ENCODE data around the gene CCDC51. TPM values are rescaled to one million over a fixed set of nuclear protein-coding genes. Genes with fewer than 3 reads are reported as not detected.

Gene CCDC51
- total RNA-seq, 1 experiment from 2014 or later = 29.3 TPM

GRCh38 chr3:48411041-48411588 lies 28.8 kb downstream of the CCDC51 start:
- DNase-seq (ENCODE audit: low read depth, low spot score) = no peak
- H3K36me3 ChIP-seq (ENCODE audit: control insufficient read depth in 1 of 2, insufficient read depth in 2 of 2, low read length in 2 of 2) = peaks cover under 1 to 3% of the 10 kb centered on the region in 2 experiments; a peak in 2 of 4 replicates

More at GRCh38 chr3:48411041-48411588, 28.8 kb downstream of the CCDC51 start:
- H3K9me3 ChIP-seq (ENCODE audit: control insufficient read depth in 1 of 2, insufficient read depth in 1 of 2, low read depth in 1 of 2, low read length in 2 of 2) = no peaks in the 10 kb centered on the region
- H3K9me2 ChIP-seq (ENCODE audit: insufficient read depth) = no peaks in the 10 kb centered on the region
- no peak overlapping the region for H3K4me3 ChIP-seq (replicated peaks in 1 of 2; ENCODE audit: low read depth in 1 of 2, low read length in 2 of 2)
- H4K20me1 ChIP-seq (ENCODE audit: insufficient read depth) = no peaks in the 10 kb centered on the region
- no peak overlapping the region for H3K27ac ChIP-seq (ENCODE audit: low read depth, low read length)
- BruUV-seq (replicated peaks) = no TSS peak
- no peak overlapping the region for H3K4me2 ChIP-seq (ENCODE audit: low read length)
- no peak overlapping the region for H2AFZ ChIP-seq (ENCODE audit: low read depth, low read length, poor library complexity, severe bottlenecking)
- no peak overlapping the region for H3K9ac ChIP-seq (ENCODE audit: low read length)
- ATAC-seq = no peak
- H3K4me1 ChIP-seq (ENCODE audit: control insufficient read depth in 1 of 2, insufficient read depth in 2 of 2, low read length in 2 of 2) = no peaks in the 10 kb centered on the region
- intact Hi-C loops (cut with micrococcal nuclease) = no loop called here
- no peaks in the 10 kb centered on the region for H3K79me2 ChIP-seq (ENCODE audit: insufficient read depth, low read length)
- TF ChIP-seq EGR1 (IDR thresholded peaks at IDR 0.05; ENCODE audit: low read depth) (no peak), POLR2AphosphoS5 (IDR thresholded peaks at IDR 0.05; ENCODE audit: low read depth, low read length) (no peak), SP1 (IDR thresholded peaks at IDR 0.05; ENCODE audit: low read depth) (no peak), ELF1 (IDR thresholded peaks at IDR 0.05; ENCODE audit: borderline replicate concordance, low read depth) (no peak), SIN3A (IDR thresholded peaks at IDR 0.05; ENCODE audit: low read depth) (no peak), ZNF274 (IDR thresholded peaks at IDR 0.05; ENCODE audit: low read depth, low read length) (no peak), ZFX (IDR thresholded peaks at IDR 0.05) (no peak), CBX3 (IDR thresholded peaks at IDR 0.05; ENCODE audit: low read depth) (no peak), POLR2A (IDR thresholded peaks at IDR 0.05; ENCODE audit: borderline replicate concordance, extremely low read depth, insufficient read depth, insufficient read length) (no peak), CEBPB (IDR thresholded peaks at IDR 0.05; ENCODE audit: low read depth) (no peak), YY1 (IDR thresholded peaks at IDR 0.05; ENCODE audit: extremely low read depth, insufficient replicate concordance, low read depth, low read length) (no peak), FOSL1 (IDR thresholded peaks at IDR 0.05; ENCODE audit: low read depth) (no peak)
- TF ChIP-seq, protein P1, sequence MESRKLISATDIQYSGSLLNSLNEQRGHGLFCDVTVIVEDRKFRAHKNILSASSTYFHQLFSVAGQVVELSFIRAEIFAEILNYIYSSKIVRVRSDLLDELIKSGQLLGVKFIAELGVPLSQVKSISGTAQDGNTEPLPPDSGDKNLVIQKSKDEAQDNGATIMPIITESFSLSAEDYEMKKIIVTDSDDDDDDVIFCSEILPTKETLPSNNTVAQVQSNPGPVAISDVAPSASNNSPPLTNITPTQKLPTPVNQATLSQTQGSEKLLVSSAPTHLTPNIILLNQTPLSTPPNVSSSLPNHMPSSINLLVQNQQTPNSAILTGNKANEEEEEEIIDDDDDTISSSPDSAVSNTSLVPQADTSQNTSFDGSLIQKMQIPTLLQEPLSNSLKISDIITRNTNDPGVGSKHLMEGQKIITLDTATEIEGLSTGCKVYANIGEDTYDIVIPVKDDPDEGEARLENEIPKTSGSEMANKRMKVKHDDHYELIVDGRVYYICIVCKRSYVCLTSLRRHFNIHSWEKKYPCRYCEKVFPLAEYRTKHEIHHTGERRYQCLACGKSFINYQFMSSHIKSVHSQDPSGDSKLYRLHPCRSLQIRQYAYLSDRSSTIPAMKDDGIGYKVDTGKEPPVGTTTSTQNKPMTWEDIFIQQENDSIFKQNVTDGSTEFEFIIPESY (IDR thresholded peaks at IDR 0.05; ENCODE audit: extremely low read depth, insufficient replicate concordance, low read length) = no peak
- ChIA-PET POLR2A (no interaction called here), CTCF (interaction anchor here (1.3 to 1.6 kb wide), 2 partner anchors 10 to 25 kb away, joined by 3 to 5 read pairs; no protein-coding TSS in a partner anchor), RAD21 (ENCODE audit: low non-redundant PET in 1 of 2, low total read pairs in 2 of 2, uncharacterized antibody in 2 of 2, unreplicated experiment in 2 of 2) (no interaction called here)
- no peaks in the 10 kb centered on the region for H3K27me3 ChIP-seq (ENCODE audit: insufficient read depth, low read length)
